ENCODE measurements around the gene KLHL25.

Gene KLHL25

GRCh38 chr15:85757939-85758654 is 36.6 kb downstream of the KLHL25 start:
- no peak for DNase-seq

DNA sequence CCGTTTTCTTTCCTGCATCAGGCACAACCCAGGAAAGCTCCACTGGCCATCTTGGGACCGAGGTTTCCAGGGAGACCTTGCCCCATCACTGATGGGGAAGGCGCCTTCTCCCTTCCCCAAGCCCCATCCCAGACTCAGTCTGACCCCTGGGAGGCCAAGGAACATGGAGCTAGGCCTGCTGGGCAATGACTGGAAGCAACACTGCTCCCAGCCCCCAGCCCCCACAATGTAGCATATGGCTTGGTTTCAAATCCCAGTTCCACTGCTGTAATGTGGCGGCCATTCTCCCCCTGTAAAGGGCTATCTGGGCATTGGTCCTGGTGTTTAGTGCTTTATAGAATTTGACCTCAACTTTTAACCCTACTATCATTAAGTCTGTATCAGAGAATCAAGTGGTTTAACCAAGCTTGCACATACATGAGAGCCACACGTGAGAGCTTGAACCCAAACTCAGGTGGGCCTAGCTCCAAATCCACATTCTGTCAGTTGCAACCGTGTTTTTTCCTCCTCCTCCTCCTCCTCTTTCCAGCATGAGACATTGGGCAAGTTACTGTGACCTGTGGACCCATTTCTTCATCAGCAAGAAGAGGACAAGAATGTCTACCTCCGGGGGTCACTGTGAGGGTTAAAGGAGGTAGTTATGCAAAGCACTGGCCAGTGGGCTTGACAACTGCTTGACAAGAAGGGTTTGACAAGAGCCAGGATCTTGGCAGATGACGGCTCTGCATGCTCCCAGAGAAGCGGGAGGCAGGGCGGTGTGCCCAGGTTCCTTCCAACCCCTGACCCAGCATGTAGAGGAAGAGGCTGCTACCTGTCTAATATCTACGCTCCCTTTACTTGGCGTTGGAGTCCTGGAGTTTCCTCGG is 37.4 kb downstream of the KLHL25 start:
- no peak for DNase-seq

DNA sequence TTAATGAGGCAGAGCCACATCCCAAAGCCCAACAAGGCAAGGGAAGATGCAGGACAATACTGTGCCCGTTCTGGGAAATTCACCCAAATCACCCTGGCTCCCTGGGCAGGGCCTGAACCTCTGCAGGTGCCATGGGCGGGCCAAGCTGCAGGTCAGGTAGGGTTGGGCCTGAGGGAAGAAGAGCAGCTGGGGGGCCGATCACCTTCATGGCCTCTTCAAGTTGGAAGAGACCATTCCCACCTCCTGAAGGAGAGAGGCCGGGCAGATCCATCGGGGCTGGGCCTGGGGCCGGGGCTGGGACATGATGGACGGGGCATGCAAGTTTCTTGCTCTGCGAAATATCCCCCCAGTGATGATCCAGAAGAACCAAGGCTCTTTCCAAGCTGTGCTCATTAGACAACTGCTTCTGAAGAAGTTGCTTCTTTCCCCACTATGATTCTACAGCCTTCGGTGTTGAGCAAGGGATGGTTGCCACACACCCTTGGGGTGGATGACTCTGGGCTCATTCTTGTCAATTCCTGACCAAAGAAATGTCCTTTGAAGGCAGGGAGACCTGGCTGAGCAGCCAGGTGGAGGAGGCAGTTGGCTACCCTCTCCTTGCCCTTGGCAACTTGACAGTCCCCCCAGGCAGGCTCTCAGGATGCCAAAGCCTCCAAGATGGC is 38.2 kb downstream of the KLHL25 start:
- no peak for DNase-seq

- no peak for DNase-seq
Measured at GRCh38 chr15:85755942-85756341, 38.8 kb downstream of the KLHL25 start.

DNA sequence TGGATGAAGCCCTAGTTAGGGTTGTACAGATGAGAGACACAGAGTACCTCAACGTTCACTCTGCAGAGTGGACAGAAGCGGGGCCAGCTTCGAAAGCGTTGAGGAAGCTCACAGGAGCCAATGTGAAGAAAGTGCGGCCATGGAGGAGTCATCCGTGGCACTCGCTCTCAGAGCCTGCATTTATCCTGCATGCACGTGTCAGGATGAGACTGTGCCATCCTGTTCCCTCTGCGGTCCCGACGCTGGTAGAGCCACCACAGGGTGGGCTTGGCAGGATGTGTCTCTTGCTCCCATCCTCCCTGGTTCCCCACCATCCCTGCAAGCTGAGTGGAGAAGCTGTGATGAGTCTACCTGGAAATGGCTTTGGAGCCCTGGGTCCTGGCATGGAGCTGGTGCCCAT is 39.3 kb downstream of the KLHL25 start:
- DNase-seq, result no peak

GRCh38 chr15:85754989-85755388 is 39.7 kb downstream of the KLHL25 start:
- DNase-seq, result no peak

- DNase-seq, result no peak
Measured at GRCh38 chr15:85753791-85754452, 40.8 kb downstream of the KLHL25 start.

DNA sequence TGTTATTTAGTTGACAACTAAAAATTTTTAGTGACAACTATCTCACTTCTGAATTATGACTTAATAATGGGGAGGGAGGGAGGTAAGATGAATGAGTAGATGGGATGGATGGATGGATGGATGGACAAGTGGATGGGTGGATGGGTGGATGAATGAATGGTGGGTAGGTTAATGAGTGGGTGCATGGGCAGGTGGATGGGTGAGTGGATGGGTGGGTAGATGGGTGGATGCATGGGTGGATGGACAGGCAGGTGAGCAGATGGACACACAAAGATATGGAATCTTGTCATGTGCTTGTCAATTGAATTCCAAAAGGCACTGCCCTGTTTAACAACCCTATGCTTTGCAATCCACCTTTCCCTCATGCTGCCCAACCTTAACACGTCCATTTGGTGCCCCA is 41.5 kb downstream of the KLHL25 start:
- no peak for DNase-seq

DNA sequence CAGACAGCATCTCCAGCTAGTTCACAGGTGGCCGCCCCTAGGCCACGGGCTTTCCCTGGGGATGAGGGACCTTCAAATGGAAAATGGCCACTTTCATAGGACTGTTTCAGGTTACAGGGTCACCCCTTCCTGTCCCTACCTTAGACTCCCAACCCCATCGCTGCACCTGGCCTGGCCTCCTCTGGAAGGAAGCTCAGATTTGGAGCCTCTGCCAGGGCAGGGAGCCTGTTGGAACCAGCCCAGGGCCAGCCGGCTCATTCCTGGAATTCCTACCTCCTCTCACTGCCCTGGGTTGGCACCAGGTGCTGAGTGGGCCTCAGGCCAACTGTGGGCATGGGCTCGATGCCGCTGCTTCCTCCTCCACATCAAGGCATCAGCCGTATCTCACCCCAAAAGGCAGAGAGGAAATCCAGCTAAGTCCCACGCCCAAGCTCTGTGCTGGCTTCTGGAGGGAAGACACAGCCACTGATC is 42.2 kb downstream of the KLHL25 start:
- DNase-seq, result no peak

GRCh38 chr15:85752124-85752475 is 42.6 kb downstream of the KLHL25 start:
- no peak for DNase-seq

DNA sequence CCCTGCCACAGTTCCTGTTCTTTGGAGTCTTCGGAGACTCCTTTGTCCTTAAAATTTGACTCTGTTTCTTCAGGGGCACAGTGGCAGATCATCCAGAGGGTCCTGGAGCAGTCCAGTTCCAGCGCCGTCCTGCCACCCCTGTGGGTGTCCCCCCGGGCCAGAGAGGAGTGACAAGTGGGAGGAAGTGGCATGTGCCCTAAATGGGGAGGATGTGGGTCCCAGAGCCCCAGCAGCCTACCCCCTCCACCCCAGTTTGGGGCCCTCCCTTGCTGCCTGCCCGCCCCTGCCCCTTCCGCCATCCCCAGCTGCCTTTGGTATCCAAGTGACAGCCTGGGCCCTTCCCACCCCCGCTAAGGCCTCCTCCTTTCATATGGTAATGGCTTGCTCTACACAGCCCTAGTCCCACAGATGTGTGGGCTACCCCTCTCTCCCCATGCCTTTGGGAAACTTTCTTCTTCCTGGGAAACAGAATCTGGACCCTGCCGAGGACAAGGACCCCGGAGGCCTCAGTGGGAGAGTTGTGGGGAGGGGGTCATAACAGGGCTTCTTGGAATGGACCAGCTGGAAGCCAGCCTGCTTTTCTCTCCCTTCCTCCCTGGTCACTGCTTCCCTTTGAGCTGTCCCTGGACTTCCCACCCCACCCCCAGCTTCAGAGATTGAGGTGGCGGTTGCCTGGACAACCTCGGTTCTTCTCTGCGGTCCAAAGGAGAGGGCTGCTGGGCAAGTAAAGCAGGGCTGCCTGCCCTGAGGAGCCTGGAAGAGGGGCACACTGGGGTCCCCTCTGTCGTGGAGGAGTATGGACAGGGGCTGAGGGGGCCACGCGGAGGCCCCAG is 43.2 kb downstream of the KLHL25 start:
- no peak for DNase-seq

GRCh38 chr15:85750319-85751290 is 44.1 kb downstream of the KLHL25 start:
- DNase-seq, result no peak

GRCh38 chr15:85749261-85750151 is 45.2 kb downstream of the KLHL25 start:
- no peak for DNase-seq

DNA sequence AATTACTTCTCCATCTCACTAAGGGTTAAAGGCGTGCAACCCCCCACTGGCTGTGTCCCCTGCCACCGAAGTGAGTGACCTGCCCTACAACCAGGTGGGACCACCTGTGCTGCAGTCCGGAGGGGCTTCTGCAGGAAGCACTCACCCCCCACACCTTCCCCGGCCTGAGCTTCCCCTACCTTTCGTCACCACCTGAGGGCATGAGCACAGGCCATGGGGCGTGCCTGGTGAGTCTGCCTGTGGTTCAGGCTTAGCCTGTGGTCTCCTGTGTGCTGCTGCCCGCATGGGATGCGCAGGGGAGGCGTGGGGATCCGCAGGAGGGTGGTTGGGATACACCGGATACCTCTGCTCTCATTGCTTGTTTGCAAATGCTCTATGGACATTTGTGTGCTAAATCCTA is 46.0 kb downstream of the KLHL25 start:
- DNase-seq, result no peak

DNA sequence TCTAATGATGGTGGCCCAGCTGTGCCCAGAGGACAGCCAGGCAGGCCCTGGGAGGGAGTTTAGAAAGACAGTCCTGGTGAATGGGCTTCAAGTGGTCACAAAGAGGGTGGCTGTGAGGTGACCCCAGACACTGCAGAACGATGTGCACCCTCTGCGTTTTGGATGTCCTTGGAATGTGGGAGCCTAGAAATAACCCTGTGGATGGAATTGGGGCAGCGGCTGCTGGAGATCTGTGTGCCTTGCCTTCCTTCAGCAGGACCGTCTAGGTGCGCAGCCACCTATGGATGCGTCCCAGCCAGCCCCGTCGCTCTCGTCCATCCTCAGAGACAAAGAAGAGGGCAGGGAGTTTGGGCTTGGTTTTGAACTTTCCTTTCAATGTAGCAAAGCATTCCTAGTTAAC is 46.5 kb downstream of the KLHL25 start:
- DNase-seq, result no peak

DNA sequence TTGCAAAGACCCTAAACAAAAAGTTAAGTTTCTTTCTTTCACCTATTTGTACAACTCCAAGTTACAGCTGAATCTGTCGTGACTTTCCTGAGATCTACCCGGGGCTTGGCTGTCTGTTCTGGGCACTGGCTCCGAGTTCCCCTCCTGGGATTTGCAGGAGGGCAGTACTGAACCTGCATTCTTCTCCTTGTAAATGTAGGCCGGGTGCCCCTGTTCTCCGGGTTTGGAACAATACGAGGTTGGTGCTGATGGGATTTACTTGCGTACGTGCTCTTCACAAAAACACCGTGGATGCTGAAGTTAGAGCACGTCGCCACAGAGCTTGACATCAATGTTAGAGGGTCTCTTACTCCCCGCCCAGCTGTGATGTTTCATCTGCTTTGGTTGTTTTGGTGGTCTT is 48.1 kb downstream of the KLHL25 start:
- no peak for DNase-seq

DNA sequence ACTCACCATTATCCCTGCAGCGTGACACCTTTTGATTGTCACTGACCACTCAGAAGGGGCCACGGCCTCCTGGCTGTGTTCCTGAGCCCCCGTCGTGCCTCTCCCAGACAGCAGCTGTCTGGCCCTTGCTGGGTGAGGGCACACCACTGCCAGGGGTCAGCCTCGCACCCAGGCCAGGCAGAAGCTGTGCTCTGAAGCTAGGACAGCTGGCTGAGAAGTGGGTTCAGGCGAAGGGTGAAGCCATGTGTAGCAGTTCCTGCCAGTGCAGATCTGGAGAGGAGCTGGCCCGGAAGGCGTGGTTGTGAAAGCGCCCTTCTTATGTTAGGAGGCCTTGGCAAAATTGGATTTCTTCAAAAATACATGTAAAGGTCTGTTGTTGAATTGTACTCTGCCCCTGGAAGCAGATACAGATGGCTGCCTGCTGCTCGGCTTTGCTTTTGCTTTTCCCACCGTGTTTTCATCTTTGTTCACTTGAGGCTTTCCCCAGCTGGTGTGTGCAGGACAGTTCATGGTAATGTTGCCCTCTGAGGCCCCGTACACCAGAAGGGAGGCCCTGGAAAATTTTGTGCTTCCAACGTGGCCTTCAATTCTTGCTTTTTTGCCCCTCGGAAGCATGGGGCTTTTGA is 49.1 kb downstream of the KLHL25 start:
- no peak for DNase-seq

- DNase-seq, result no peak
Measured at GRCh38 chr15:85745023-85745422, 49.7 kb downstream of the KLHL25 start.

- no peak for DNase-seq
Measured at GRCh38 chr15:85744579-85744978, 50.1 kb downstream of the KLHL25 start.
